Right hindlimb (tissue), 1 donor: Measurements from ENCODE around the gene RAET1G.

ENCODE experiments used
- DNase-seq: peaks from one replicate; pipeline ENCODE4 v3.0.0-alpha.2; 2018

The RAET1G gene

DNA sequence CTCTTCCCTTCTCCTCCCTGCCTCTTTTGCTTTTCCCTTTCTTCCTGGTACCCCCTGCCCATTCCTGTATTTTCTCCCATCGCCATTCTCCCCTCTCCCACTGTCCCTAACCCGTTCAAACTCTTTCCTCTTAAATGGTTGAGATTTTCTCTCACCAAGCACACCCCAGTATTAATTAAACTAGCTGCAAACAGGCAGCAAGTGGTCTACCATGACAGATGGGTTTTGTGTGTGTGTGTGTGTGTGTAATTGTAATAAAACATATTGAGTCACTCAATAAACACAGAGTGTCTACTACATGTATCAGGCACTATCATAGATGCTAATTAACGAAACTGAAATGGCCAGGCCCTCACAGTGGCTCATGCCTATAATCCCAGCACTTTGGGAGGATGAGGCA is 31.7 kb downstream of the RAET1G start:
- no peak for DNase-seq

DNA sequence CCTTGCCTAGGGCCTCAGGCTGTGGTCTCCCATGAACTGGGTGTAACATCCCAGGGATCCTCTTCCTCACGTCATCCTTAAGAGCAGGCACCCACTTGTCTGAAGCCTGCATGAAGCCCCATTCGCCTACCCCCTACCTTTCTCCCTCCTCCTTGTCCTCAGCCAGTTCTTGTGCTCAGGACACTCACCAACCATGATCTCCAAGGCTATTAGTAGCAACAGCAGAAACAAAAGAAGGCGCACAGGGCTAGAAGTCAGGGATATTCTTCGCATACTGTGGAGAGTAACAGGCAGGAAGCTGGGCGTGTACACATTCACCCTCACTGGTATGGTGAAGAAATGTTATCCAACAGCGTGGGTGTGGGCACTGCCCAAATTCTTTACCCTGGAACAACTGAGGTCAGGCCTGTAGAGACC is 32.3 kb downstream of the RAET1G start:
- DNase-seq = no peak

DNA sequence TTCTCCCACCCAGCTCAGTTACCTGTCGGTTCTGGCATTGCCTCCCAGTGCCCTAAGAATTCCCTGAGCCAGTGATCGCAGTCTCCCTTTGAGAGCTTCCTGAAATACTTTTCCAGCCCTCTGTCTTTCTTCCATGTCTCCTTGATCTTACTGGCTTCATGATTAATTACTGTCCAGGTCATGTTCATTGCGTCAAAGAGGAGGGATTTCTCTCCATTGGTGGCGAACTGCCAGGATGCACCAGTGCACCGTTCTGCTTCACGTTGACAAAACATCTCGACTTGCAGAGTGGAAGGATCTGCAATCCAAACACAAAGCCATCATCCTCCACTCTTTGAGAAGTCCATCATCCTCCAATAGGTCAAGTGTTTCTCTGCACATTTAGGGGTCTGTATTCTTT is 33.6 kb downstream of the RAET1G start:
- no peak for DNase-seq

DNA sequence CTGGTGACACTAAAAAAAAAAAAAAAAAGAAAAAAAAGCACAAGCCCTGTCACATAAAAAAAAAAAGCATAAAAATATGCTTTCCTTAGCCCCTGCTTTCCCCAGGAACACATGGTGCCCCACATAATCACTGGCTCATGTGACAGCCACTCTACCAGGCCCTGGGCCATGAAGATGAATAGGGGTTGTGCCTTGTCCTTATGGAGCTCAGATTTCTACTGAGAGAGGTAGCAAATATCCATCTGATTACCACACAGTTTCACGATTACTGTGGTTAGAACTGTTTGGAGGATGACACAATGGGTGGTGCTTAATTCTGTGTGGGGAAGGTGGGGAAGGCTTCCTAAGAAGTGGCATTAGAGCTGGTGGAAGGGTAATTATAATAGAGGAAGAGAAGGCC is 34.3 kb downstream of the RAET1G start:
- no peak for DNase-seq

DNA sequence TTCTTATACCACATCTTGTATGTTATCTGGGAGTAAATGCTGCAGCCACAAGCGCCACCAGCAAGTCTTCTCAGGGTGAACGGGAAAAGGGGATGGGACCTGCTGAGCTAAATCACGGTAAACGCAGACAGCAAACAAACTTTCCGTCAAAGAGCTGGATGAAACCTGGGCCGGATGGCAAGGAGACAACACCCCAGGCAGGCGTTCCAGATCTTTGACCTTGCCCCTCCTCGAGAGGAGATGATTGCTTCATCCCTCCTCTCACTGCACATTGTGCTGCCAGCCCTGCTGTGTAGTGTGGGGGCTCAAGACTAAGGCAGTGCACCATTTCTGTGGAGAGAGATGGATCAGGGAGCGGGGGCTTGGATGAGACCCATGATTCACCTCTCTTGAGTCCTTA is 34.8 kb downstream of the RAET1G start:
- no peak for DNase-seq

DNA sequence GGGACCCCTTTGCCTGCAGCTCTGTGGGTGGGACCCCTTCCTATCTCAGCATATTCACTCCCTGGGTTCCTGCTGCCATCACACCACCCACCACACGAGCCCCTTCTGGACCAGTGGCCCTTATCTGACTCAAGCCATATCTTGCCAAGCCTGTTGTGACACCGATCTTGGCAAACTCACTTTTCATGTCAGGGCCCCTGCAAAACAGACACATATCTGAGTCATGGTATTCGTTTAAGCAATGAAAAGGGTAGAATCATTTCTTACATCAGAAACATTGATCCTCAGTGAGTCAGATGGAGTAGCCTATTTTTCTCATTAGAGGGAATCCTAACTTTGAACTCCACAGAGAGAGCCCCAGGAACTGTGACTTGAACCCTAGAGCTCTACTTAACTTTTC is 35.6 kb downstream of the RAET1G start:
- DNase-seq = no peak

DNA sequence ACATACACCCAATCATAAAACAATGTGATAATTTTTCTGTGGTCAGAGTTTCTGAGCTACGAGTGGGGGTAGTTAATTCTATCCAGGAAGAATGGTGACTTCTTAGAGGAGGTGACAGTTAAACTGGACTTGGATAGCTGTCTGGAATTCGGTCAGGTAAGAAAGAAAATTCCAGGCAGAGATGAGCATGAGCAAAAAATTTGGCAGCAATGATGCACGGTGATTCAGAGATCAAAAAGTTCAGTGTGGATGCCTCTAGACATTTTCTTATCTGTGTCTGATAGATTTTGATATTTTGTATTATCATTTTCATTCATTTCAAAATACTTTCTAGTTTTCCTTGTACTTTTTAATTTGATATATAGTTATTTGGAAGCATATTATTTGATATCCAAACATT is 37.0 kb downstream of the RAET1G start:
- DNase-seq = no peak

DNA sequence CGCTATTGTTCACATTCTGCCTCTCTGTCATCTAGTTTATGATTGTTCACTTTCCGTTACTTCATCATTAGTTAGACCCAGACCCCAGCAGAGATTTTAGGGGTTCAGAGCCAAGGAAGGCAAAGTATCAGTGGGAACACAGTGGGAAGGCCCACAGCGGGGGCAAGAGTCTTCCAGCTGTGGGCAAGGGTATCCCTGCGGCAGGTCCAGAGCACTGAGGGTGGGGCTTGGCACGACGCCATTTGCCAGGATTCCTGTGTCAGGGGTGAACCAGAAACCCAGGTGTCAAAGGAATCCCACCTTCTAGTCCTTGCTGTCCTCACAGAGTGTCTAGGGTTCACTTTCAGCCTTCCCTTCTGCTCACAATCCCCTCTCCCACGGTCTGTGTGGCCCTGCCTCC is 38.3 kb downstream of the RAET1G start:
- no peak for DNase-seq

DNA sequence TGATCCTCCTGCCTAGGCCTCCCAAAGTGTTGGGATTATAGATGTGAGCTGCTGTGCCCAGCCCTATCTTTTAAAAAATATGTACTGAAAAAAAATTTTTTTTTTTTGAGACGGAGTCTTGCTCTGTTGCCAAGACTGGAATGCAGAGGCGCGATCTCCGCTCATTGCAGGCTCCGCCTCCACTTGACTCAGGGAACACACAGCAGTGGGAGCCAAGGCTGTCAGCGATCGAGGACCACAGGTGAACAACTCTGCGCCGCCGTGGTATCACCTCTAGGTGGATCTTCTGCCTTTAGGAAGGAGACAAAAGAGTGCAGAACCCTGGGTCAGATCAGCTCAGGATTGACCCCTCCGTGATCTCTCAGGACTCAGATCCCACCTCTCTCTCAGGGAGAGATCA is 38.7 kb downstream of the RAET1G start:
- no peak for DNase-seq

DNA sequence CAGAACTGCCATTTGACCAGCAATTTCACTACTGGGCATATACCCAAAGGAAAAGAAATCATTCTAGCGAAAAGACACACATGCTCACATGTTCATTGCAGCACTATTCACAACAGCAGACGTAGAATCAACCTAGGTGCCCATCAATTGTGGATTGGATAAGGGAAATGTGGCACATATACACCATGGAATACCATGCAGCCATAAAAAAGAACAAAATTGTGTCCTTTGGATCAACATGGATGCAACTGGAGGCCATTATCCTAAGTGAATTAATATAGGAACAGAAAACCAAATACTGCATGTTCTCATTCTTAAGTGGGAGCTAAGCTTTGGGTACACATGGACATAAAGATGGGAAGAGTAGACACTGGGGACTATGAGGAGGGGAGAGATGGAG is 41.1 kb downstream of the RAET1G start:
- no peak for DNase-seq

DNA sequence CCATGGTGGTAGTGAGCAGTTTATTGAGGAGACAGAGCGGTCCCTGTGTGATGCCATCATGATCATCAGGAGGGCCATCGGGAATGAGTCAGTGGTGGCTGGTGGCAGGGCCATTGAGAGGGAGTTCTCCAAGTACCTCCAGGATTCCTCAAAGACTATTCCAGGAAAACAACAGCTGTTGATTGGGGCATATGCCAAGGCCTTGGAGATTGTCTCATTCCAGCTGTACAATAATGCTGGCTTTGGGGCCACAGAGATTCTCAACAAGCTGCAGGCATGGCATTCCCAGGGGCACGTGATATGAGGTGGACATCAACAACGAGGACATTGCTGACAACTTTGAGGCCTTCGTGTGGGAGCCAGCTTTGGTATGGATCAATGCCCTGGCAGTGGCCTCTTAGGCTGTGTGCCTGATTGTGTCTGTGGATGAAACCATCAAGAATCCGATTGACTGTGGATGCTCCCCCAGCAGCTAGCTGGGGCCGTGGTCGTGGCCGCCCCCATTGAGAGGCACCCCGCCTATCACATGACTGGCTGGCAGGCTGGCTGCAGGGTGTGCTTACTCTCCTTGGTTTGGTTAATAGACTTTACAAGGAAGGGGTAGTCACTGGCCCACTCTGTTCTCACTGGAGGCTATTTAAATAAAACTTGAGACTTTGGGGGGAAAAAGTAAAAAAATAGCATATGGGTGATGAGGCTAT is 41.7 kb downstream of the RAET1G start:
- no peak for DNase-seq

DNA sequence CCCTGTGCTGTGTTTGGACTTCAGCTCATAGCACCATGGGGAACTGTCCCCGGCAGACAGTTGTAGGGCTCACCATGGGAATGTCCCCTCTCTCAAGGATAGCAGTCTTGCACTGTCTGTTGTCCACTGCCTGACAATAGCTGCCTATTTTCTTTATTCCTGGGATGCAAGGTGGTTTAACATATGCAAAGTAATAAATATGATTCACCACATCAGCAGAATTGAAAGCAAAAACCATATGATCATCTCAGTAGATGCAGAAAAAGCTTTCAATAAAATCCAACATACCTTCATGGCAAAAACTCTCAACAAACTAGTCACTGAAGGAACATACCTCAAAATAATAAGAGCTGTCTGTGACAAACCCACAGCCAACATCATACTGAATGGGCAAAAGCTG is 45.3 kb downstream of the RAET1G start:
- DNase-seq = no peak

DNA sequence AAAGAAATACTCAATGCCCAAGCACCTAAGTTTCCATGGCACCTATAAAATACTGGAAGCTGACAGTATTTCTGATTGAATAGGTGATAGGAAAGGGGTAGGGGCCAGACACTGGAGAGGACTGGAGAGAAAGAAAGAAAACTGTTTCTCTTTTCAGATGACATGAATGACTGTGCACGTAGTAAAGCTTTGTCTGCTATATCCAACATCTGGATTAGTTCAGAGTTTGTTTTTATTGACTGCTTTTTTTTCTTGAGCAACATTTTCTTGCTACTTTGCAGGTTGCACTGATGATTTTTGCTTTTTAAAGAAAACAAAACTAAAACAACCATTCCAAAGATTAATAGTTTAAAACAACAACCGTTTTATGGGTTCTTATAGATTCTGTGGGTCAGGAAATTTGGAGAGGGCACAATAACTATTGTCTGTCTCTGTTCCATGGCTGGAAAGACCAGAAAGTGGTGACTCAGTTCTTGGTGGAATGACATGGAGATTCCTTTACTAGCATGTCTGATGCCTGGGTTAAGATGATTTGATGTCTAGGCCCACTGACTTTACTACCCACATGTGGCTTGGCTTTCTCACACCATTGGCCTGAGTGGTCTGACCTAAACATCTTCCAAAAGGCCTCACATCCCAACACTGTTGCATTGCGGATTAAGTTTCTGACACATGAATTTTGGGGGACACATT is 46.5 kb downstream of the RAET1G start:
- no peak for DNase-seq

DNA sequence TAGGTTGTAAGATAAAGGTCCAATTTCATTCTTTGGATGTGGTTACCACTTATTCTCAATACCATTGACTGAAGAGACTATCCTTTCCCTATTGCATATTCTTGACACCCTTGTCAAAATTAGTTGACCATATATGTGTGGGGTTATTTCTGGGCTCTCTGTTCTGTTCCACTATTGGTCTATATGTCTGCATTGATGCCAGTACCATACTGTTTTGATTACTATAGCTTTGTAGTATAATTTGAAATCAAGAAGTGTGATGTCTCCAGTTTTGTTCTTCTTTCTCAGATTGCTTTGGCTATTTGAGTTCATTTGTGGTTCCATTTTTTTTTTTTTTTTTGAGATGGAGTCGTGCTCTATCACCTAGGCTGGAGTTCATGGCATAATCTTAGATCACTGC is 50.7 kb downstream of the RAET1G start:
- DNase-seq = no peak

DNA sequence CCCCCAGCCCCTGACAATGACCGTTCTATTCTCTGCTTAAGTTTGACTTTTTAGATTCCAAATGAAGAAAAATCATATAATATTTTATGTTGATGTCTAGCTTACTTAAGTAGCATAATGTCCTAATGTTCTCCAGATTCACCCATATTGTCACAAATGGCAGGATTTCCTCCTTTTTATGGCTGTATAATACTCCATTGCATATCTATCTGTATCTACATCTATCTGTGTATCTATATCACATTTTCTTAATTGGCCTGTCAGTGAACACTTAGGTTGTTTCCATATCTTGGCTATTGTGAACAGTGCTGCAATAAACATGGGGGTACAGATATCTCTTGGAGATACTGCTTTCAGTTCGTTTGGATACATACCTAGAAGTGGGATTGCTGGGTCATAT is 51.7 kb downstream of the RAET1G start:
- DNase-seq = no peak

DNA sequence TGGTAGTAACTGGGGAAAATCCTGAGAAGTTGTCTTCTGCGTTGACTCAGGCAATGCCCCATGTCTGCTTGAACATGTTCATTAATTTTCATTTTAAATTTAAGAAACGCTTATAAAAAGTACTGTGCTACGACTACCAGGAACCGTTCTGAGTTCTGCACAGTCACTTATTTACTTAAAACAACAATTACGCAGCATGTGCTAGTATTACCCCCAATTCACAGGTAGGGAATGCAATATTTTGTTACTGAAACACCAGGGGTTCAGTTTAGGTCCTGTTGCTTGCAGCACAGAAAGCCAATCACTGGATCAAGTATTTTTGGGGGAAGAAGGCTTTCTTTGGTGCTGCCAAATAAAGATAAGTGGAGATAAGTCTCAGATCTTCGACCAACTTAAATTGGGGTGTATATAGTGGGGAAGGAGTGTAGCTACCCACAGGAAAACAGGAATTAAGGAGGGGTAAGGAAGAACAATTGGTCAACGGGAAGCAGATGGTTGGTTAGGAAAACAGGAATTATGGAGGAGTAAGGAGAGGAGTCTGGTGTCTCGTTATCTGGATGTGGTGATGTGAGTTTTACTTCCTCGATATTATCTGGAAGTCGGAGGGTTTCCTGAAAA is 53.5 kb downstream of the RAET1G start:
- DNase-seq = no peak

DNA sequence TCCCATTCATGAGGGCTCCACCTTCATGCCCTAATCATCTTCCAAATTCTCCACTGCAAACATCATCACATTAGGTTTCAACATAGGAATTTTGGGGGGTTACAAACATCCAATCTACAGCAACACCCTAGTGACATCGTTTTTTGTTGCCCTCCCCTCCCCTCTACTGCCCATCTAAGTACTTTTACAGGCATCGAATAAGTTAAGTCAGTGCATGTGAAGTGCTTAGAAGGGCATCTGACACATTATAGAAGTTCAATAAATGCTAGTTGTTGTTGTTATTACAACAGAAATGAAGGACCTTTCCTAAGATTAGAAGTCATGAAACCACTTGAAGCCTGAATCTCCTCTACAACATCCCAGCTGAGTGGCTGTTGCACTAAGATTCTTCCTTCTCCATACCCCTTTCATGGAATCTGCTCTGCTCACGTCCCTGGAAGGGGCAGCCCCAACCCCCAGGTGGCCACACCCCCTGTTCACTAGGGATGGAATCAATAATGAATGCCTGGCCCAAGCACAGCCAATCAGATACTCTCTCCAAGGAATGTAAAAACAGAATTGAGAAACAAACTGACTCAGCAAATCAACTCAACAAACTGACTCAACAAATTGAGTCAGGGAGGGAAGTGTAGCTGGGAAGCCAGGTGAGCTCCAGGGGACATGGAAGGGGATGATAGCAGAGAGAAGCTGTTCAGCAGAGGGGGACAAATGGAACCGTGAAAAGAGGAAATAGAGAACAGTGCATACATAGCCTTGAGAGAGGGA is 54.9 kb downstream of the RAET1G start:
- DNase-seq = no peak
